Effector memory CD4-positive, alpha-beta T cell (primary cell): ENCODE results near the gene PPP2CA.
"Not testable (repeated sequence)": the region's sequence is repeated elsewhere in the genome, so short reads cannot be mapped to it uniquely, and the experiment has no call there.

Experiments
- DNase-seq, 3 donors: peaks; one replicate each; pipeline ENCODE4 v3.0.0-alpha.2; 2020
- H3K27ac ChIP-seq: 2 replicates; pipeline ENCODE4 v1.7.0; 2013; ENCODE audit warnings: mild to moderate bottlenecking, low read length, moderate library complexity; ENCODE audit not compliant: insufficient read depth, poor library complexity, severe bottlenecking
- H3K27me3 ChIP-seq: replicated peaks from 2 replicates; pipeline ENCODE4 v1.7.0; 2013; ENCODE audit warnings: mild to moderate bottlenecking, low read length; ENCODE audit not compliant: insufficient read depth, control insufficient read depth, poor library complexity, severe bottlenecking
- H3K36me3 ChIP-seq: 2 replicates; pipeline ENCODE4 v1.7.0; 2013; ENCODE audit warnings: mild to moderate bottlenecking, low read length, moderate library complexity; ENCODE audit not compliant: control insufficient read depth, insufficient read depth
- H3K4me1 ChIP-seq: 2 replicates; pipeline ENCODE4 v1.7.0; 2013; ENCODE audit warnings: low read length, mild to moderate bottlenecking; ENCODE audit not compliant: control insufficient read depth, insufficient read depth, poor library complexity, severe bottlenecking
- H3K4me3 ChIP-seq: 2 replicates; pipeline ENCODE4 v1.7.0; 2013; ENCODE audit warnings: low read length, low read depth, mild to moderate bottlenecking; ENCODE audit not compliant: insufficient read depth, poor library complexity, severe bottlenecking
- H3K9me3 ChIP-seq: 2 replicates; pipeline ENCODE4 v1.7.0; 2013; ENCODE audit warnings: mild to moderate bottlenecking, low read length, moderate library complexity; ENCODE audit not compliant: control insufficient read depth

PPP2CA gene

GRCh38 chr5:134224888-134225779 is 739 bp downstream of the PPP2CA start:
- peak overlapping the region; percentile 97 for H3K4me3 ChIP-seq
- peaks cover 14% of the 10 kb centered on the region for H3K4me1 ChIP-seq
- H3K27me3 ChIP-seq = no peaks in the 10 kb centered on the region
- H3K9me3 ChIP-seq = no peaks in the 10 kb centered on the region
- no peaks in the 10 kb centered on the region for H3K36me3 ChIP-seq
- peak overlapping the region; percentile 98 for H3K27ac ChIP-seq
- peak; percentile 53 to 62 (median 58) for DNase-seq

GRCh38 chr5:134223406-134224248 is 2.2 kb downstream of the PPP2CA start:
- DNase-seq = no peak
- H3K4me1 ChIP-seq = peaks cover 21% of the 10 kb centered on the region
- no peaks in the 10 kb centered on the region for H3K27me3 ChIP-seq
- peak overlapping the region; percentile 97 for H3K4me3 ChIP-seq
- no peaks in the 10 kb centered on the region for H3K36me3 ChIP-seq
- peak overlapping the region; percentile 98 for H3K27ac ChIP-seq
- no peaks in the 10 kb centered on the region for H3K9me3 ChIP-seq

- not testable (repeated sequence) for DNase-seq, H3K27me3 ChIP-seq, H3K4me3 ChIP-seq, H3K36me3 ChIP-seq, H3K9me3 ChIP-seq, H3K27ac ChIP-seq
- peaks cover 15% of the 10 kb centered on the region for H3K4me1 ChIP-seq
Measured at GRCh38 chr5:134221690-134222089, 4.2 kb downstream of the PPP2CA start.

- Histone ChIP-seq H3K27me3 (no peaks in the 10 kb centered on the region), H3K4me3 (no peak overlapping the region), H3K36me3 (no peaks in the 10 kb centered on the region), H3K9me3 (no peaks in the 10 kb centered on the region), H3K27ac (no peak overlapping the region), H3K4me1 (peaks cover 20% of the 10 kb centered on the region)
- no peak for DNase-seq
Measured at GRCh38 chr5:134215757-134216156, 10.1 kb downstream of the PPP2CA start.

- H3K27me3 ChIP-seq, H3K4me3 ChIP-seq, H3K9me3 ChIP-seq, H3K36me3 ChIP-seq, DNase-seq, H3K27ac ChIP-seq: not testable (repeated sequence)
- peaks cover 18% of the 10 kb centered on the region for H3K4me1 ChIP-seq
Measured at GRCh38 chr5:134211263-134212031, 14.4 kb downstream of the PPP2CA start.

GRCh38 chr5:134209477-134210245 is 16.2 kb downstream of the PPP2CA start:
- peaks cover 11% of the 10 kb centered on the region for H3K4me1 ChIP-seq
- H3K4me3 ChIP-seq = no peak overlapping the region
- no peaks in the 10 kb centered on the region for H3K9me3 ChIP-seq
- H3K27ac ChIP-seq = no peak overlapping the region
- H3K36me3 ChIP-seq = peaks cover 13% of the 10 kb centered on the region
- H3K27me3 ChIP-seq = no peaks in the 10 kb centered on the region
- DNase-seq = no peak

GRCh38 chr5:134207696-134208095 is 18.2 kb downstream of the PPP2CA start:
- no peak for DNase-seq
- Histone ChIP-seq H3K27ac (no peak overlapping the region), H3K4me3 (no peak overlapping the region), H3K9me3 (no peaks in the 10 kb centered on the region), H3K27me3 (no peaks in the 10 kb centered on the region), H3K36me3 (peaks cover 31% of the 10 kb centered on the region), H3K4me1 (peaks cover 11% of the 10 kb centered on the region)

- no peak overlapping the region for H3K27ac ChIP-seq
- H3K9me3 ChIP-seq = no peaks in the 10 kb centered on the region
- H3K36me3 ChIP-seq = peaks cover 40% of the 10 kb centered on the region
- DNase-seq = no peak
- no peaks in the 10 kb centered on the region for H3K27me3 ChIP-seq
- H3K4me1 ChIP-seq = peaks cover 6% of the 10 kb centered on the region
- no peak overlapping the region for H3K4me3 ChIP-seq
Measured at GRCh38 chr5:134206627-134207160, 19.2 kb downstream of the PPP2CA start.

GRCh38 chr5:134204575-134204974 is 21.3 kb downstream of the PPP2CA start:
- no peak overlapping the region for H3K4me3 ChIP-seq
- H3K9me3 ChIP-seq = no peaks in the 10 kb centered on the region
- H3K27me3 ChIP-seq = no peaks in the 10 kb centered on the region
- H3K4me1 ChIP-seq = peaks cover 5% of the 10 kb centered on the region
- no peak overlapping the region for H3K27ac ChIP-seq
- no peak for DNase-seq
- H3K36me3 ChIP-seq = peaks cover 61% of the 10 kb centered on the region
